Measurements from ENCODE around the gene PTPRU.

PTPRU gene

GRCh38 chr1:29320156-29320940 is 84.0 kb downstream of the PTPRU start:
- no peak for DNase-seq

DNA sequence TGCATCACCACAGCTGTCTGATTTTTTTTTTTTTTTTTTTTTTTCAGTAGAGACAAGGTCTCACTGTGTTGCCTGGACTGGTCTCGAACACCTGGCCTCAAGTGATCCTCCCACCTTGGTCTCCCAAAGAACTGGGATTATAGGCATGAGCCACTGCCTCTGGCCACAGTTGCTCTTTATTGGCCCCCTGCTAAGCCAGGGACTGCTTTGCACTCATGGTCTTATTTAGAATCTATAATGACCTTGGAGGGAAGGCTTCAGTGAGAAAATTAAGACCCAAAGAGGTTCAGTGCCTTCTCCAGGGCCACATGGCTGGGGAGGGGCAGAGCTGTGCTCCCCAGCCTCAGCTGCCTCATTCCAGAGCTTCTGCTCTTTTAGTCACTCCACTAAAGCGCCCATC is 84.9 kb downstream of the PTPRU start:
- DNase-seq = no peak

DNA sequence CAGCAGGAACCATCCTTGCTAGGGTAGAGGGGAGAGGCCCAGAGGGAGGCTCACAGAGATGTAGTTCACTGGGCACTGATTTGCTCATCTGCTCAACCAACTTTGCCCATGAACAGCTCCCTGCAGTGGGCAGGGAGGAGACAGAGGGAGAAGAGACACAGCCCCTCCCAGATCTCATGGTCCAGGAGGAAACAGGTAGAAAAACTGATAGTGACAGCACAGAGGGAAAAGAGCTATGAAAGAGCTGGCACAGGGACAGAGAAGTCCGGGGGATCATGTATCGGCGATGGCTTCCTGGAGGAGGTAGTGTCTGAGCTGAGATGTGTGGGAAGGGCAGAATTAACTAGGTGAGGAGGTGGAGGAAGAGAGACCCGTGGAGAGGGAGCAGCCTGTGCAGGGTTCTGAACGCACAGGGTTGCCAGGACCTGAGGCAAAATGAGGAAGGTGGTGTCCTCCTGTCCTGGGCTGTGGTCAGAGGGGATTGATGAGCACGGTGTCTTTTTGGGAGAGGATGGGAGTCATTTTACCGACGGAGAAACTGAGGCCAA is 85.9 kb downstream of the PTPRU start:
- DNase-seq = no peak

- DNase-seq = no peak
These were observed 86.7 kb downstream of the PTPRU start for GRCh38 chr1:29322861-29323585.

DNA sequence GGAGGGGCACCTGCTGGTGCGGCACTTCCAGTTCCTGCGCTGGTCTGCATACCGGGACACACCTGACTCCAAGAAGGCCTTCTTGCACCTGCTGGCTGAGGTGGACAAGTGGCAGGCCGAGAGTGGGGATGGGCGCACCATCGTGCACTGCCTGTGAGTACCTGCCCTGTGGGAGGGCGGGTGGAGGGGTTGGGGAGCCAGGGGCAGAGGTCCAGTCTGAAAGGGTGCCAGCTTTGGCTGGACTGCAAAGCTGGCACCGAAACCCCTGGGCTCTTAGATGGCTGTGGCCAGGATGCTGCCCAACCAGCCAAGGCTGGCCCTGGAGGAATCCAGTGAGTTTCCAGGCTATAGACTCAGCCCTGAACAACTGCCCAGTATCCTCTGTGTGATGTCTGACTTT is 87.3 kb downstream of the PTPRU start:
- DNase-seq = no peak

DNA sequence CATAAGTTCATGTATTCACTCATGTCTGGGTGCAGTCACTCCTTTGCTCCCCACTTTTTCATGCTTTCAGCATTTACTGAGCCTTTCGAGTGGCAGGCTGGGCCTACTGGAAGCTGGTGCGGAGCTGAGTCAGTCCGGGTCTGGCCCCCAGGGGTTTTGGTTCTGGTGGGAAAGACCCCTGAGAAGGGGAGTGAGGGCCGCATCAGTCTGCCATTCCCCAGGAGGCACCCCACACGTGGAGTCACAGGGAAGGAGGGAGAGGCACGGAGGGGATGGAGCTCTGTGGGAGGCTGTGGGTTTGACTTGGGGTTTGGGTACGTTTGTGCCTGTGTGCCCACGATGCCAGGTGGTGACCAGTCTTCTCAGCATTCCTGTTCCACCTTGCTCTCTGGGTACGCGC is 87.9 kb downstream of the PTPRU start:
- DNase-seq = no peak

DNA sequence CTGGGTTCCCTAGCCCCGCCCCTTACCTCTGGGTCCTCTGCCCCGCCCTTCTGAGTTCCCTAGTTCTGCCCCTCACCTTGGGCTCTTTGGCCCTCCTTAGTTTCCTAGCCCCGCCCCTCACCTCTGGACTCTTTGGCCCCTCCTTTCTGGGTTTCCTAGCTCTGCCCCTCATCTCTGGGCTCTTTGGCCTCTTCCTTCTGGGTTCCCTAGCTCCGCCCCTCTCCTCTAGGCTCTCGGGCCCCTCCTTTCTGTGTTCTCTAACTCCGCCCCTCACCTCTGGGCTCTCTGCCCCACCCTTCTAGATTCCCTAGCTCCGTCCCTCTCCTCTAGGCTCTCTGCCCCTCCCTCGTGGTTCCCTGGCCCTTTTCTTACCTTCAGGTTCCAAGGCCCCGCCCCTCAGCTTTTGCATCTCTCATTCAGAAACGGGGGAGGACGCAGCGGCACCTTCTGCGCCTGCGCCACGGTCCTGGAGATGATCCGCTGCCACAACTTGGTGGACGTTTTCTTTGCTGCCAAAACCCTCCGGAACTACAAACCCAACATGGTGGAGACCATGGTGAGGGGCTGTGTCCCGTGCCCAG is 88.5 kb downstream of the PTPRU start:
- no peak for DNase-seq

DNA sequence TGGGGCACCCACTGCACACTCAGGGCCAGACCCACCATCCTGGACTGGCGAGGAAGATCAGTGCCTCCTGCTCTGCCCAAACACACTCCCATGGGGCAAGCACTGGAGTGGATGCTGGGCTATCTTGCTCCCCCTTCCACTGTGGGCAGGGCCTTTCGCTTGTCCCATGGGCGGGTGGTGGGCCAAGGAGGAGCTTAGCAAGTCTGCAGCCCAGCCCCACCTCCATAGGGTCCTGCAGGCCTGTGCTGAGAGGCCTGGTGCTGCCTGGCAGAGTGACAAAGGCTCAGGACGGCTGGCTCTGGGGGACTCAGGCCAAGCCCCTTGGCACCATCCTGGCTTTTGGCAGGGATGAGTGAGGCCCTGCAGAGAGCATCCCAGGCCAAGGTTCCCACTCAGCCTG is 89.4 kb downstream of the PTPRU start:
- DNase-seq = no peak

- DNase-seq = no peak
These were observed 89.8 kb downstream of the PTPRU start for GRCh38 chr1:29326123-29326522.

- no peak for DNase-seq
These were observed 91.1 kb downstream of the PTPRU start for GRCh38 chr1:29327223-29327935.

- DNase-seq = no peak
These were observed 92.9 kb downstream of the PTPRU start for GRCh38 chr1:29329022-29329775.

GRCh38 chr1:29330089-29330488 is 93.8 kb downstream of the PTPRU start:
- no peak for DNase-seq

- no peak for DNase-seq
These were observed 94.5 kb downstream of the PTPRU start for GRCh38 chr1:29330856-29331255.

DNA sequence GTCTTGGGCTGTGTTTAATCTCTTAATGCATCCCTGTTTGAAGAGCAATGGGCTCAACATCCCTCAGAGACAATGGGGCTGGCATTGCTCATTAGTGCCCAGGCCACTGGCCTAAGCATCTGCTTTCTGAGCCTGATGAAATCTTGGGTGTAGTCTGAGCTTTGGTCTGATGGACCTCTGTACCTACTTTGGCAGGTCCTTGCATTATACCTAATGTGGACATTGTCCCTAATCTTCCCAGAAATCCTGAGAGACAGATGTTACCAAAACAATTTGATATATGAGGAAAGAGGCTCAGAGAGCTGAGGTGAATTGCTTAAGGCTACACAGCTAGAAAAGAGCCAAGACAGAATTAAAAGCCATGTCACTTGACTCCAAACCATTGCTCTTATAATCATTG is 95.0 kb downstream of the PTPRU start:
- DNase-seq = no peak

DNA sequence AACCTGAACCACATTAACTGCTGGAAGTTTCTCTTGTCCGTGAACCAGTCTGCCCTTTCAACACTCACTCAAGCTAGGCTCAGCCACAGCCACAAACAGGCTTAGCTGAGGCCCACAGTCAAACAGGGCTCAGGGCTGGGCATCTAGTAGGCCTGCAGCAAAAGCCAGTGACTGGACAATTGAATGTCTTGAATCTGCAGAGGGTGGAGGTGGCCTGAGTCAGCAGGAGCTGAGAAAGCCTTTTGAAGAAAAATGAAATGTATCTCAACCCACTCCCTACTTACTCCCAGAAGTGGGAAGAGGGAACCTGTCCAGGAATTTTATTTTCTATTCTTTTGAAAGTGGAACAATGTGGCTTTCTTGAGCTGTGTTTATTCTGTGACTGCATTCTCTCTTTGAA is 95.4 kb downstream of the PTPRU start:
- no peak for DNase-seq

DNA sequence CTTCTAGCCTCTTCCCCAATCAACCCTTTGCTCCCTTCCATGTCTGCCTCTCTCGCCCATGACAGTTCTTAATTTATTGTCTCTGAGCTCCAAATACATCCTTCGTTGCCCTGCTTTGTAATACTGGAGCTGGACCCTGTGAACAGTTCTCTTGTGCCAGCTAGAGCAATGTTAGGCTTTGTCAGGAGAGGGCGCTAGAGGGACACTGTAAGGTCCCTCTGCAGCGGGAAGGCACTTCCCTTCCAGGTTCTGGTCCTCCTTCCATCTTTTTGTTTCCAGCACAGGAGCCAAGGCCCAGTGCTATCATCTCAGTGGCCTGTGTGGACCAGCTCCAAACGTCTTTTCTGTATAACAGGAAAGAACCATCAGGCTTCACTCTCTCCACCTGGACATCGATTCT is 95.9 kb downstream of the PTPRU start:
- no peak for DNase-seq

DNA sequence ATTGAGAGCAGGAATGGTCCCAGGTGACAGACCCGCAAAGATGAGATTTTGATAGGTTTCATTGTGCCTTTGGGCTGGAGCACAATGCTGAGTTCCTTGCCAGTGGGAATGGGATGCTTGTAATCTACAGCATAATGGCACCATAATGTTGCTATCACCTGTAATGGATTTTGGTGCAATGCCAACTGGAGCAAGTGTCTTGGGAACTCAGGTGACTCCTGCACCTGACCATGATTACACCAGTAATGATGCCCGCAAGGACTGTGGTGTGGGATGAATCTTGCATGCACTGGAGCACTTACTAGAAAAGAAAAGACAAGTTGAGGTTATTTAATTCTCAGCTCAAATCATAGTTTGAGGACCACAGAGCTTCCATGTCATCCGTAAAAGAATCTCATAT is 96.7 kb downstream of the PTPRU start:
- DNase-seq = peak; percentile 76

- no peak for DNase-seq
These were observed 99.3 kb downstream of the PTPRU start for GRCh38 chr1:29335573-29335972.

- no peak for DNase-seq
These were observed 102.7 kb downstream of the PTPRU start for GRCh38 chr1:29338908-29339575.

- DNase-seq = no peak
These were observed 105.6 kb downstream of the PTPRU start for GRCh38 chr1:29341936-29342335.

GRCh38 chr1:29342351-29342750 is 106.0 kb downstream of the PTPRU start:
- no peak for DNase-seq

DNA sequence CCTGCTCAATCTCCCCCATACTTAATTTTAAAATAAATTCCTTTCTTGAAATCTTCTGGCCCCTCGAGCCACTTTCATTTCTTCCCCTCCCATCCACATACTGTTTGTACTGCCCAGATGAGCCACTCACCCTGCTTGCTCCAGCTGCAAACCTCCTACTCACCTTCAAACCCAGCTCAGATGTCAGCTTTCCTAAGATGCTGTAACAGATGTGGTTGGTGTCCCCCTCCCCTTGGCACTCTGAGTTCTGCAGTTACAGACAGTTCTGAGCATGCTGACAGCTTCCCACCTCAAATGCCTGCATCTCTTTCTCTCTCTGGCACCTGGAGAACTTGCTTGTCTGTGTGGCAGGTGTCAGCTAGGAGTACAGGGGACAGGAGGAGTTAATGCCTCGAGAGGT is 106.7 kb downstream of the PTPRU start:
- no peak for DNase-seq

All from NCI-H1105 (cell line).